SKM-1 (cell line): Measurements from ENCODE around the gene AP4M1.
"Not testable (repeated sequence)": the region's sequence is repeated elsewhere in the genome, so short reads cannot be mapped to it uniquely, and the experiment has no call there.

Experiments
- DNase-seq: peaks from one replicate; lab custom pipeline; 2025; ENCODE audit not compliant: unreplicated experiment; lab: John Stamatoyannopoulos, UW

The AP4M1 gene

GRCh38 chr7:100107890-100108289, 6.4 kb downstream of the AP4M1 start:
- no peak for DNase-seq

- no peak for DNase-seq
Observed at GRCh38 chr7:100109521-100110163, 8.2 kb downstream of the AP4M1 start.

GRCh38 chr7:100111156-100111555, 9.7 kb downstream of the AP4M1 start:
- no peak for DNase-seq

- DNase-seq = no peak
Observed at GRCh38 chr7:100111914-100112313, 10.5 kb downstream of the AP4M1 start.

- DNase-seq = no peak
Observed at GRCh38 chr7:100115026-100115425, 13.6 kb downstream of the AP4M1 start.

- DNase-seq = no peak
Observed at GRCh38 chr7:100118388-100119071, 17.1 kb downstream of the AP4M1 start.

GRCh38 chr7:100119072-100119969, 17.9 kb downstream of the AP4M1 start, which contains the start of the genes CNPY4 and TAF6:
CNPY4 (plus strand) TSS chr7:100119634; CDS start chr7:100119745, 111 bp downstream.
TAF6 (minus strand) TSS chr7:100119358; CDS start chr7:100114209, 5,149 bp downstream.
- DNase-seq = peak; percentile 83

GRCh38 chr7:100119970-100120732, 18.7 kb downstream of the AP4M1 start:
- no peak for DNase-seq

- DNase-seq = no peak
Observed at GRCh38 chr7:100120733-100121036, 19.2 kb downstream of the AP4M1 start.

- no peak for DNase-seq
Observed at GRCh38 chr7:100122067-100122466, 20.6 kb downstream of the AP4M1 start.

- no peak for DNase-seq
Observed at GRCh38 chr7:100122568-100122967, 21.1 kb downstream of the AP4M1 start.

GRCh38 chr7:100124301-100125230, 23.1 kb downstream of the AP4M1 start:
- DNase-seq = no peak

GRCh38 chr7:100126239-100126930, 24.9 kb downstream of the AP4M1 start:
- DNase-seq = no peak

GRCh38 chr7:100126931-100127865, 25.8 kb downstream of the AP4M1 start, which contains the start of gene MBLAC1:
MBLAC1 (plus strand) TSS chr7:100126967; CDS start chr7:100127396, 429 bp downstream.
- peak; percentile 81 for DNase-seq

GRCh38 chr7:100127866-100128636, 26.6 kb downstream of the AP4M1 start:
- no peak for DNase-seq

- DNase-seq = no peak
Observed at GRCh38 chr7:100128637-100128963, 27.2 kb downstream of the AP4M1 start.

- DNase-seq = not testable (repeated sequence)
Observed at GRCh38 chr7:100130220-100130607, 28.8 kb downstream of the AP4M1 start.
